Fibroblast of skin of left quadriceps (primary cell): ENCODE measurements around the gene HDDC3.

Experiments used
- DNase-seq, 2 experiments: peaks; one replicate each; pipeline ENCODE4 v3.0.0-alpha.2; 2013; ENCODE audit warnings: low read depth in 2 of 2

Gene HDDC3

GRCh38 chr15:90953947-90954711 lies 21.8 kb upstream of the HDDC3 start:
- DNase-seq: no peak

- DNase-seq: no peak
Observed at GRCh38 chr15:90952901-90953677, 20.7 kb upstream of the HDDC3 start.

- DNase-seq: no peak
Observed at GRCh38 chr15:90950676-90951075, 18.3 kb upstream of the HDDC3 start.

- DNase-seq: no peak
Observed at GRCh38 chr15:90949979-90950675, 17.8 kb upstream of the HDDC3 start.

GRCh38 chr15:90948506-90948905 lies 16.2 kb upstream of the HDDC3 start:
- DNase-seq: no peak

- DNase-seq: no peak
Observed at GRCh38 chr15:90947577-90948357, 15.4 kb upstream of the HDDC3 start.

GRCh38 chr15:90946941-90947576 lies 14.7 kb upstream of the HDDC3 start:
- DNase-seq: no peak

GRCh38 chr15:90946538-90946937 lies 14.2 kb upstream of the HDDC3 start:
- DNase-seq: no peak

- no peak for DNase-seq
Observed at GRCh38 chr15:90945091-90945490, 12.7 kb upstream of the HDDC3 start.

GRCh38 chr15:90942354-90943120 lies 10.2 kb upstream of the HDDC3 start:
- DNase-seq: no peak

GRCh38 chr15:90941038-90941437 lies 8.7 kb upstream of the HDDC3 start:
- no peak for DNase-seq

GRCh38 chr15:90939756-90940155 lies 7.4 kb upstream of the HDDC3 start:
- DNase-seq: no peak

GRCh38 chr15:90938261-90938660 lies 5.9 kb upstream of the HDDC3 start:
- DNase-seq: no peak

- DNase-seq: no peak
Observed at GRCh38 chr15:90936823-90937222, 4.5 kb upstream of the HDDC3 start.

GRCh38 chr15:90934949-90935751 lies 2.8 kb upstream of the HDDC3 start, which contains the start of gene UNC45A:
Gene UNC45A (plus strand): TSS chr15:90935285. CDS start chr15:90935325, 40 bp downstream.
- peak; percentile 57 to 60 for DNase-seq

- DNase-seq: peak; percentile 45 to 46
Observed at GRCh38 chr15:90934256-90934948, 2.1 kb upstream of the HDDC3 start.

GRCh38 chr15:90933301-90933700 lies 952 bp upstream of the HDDC3 start:
- no peak for DNase-seq

GRCh38 chr15:90932660-90932991 lies 277 bp upstream of the HDDC3 start:
- DNase-seq: no peak

- no peak for DNase-seq
Observed at GRCh38 chr15:90931575-90931827, 848 bp downstream of the HDDC3 start.
